Femur (tissue), 1 donor: ENCODE data around the gene TIMELESS.
"Not testable (repeated sequence)": the region's sequence is repeated elsewhere in the genome, so short reads cannot be mapped to it uniquely, and the experiment has no call there.

Experiments
- DNase-seq: peaks from one replicate; pipeline ENCODE4 v3.0.0-alpha.2; 2017

The TIMELESS gene

GRCh38 chr12:56401125-56401524, 48.1 kb downstream of the TIMELESS start:
- not testable (repeated sequence) for DNase-seq

- DNase-seq = not testable (repeated sequence)
Measured at GRCh38 chr12:56399466-56399865, 49.8 kb downstream of the TIMELESS start.

GRCh38 chr12:56398324-56398723, 50.9 kb downstream of the TIMELESS start:
- no peak for DNase-seq

GRCh38 chr12:56392331-56392730, 56.9 kb downstream of the TIMELESS start:
- DNase-seq = no peak

GRCh38 chr12:56391721-56392120, 57.5 kb downstream of the TIMELESS start:
- DNase-seq = no peak

GRCh38 chr12:56389412-56389811, 59.8 kb downstream of the TIMELESS start:
- no peak for DNase-seq

GRCh38 chr12:56387152-56387736, 62.0 kb downstream of the TIMELESS start:
- no peak for DNase-seq

GRCh38 chr12:56385873-56386272, 63.4 kb downstream of the TIMELESS start:
- DNase-seq = no peak

- DNase-seq = no peak
Measured at GRCh38 chr12:56382611-56383010, 66.6 kb downstream of the TIMELESS start.

- no peak for DNase-seq
Measured at GRCh38 chr12:56377989-56378316, 71.3 kb downstream of the TIMELESS start.

GRCh38 chr12:56377310-56377988, 71.8 kb downstream of the TIMELESS start:
- DNase-seq = no peak

- DNase-seq = no peak
Measured at GRCh38 chr12:56375598-56376434, 73.4 kb downstream of the TIMELESS start.

GRCh38 chr12:56374726-56375597, 74.3 kb downstream of the TIMELESS start:
- no peak for DNase-seq

GRCh38 chr12:56373515-56373914, 75.7 kb downstream of the TIMELESS start:
- DNase-seq = no peak

- no peak for DNase-seq
Measured at GRCh38 chr12:56366948-56367347, 82.3 kb downstream of the TIMELESS start.
